ENCODE data around the gene ANKRD44.
A peak's percentile ranks its signal among the peaks of the same experiment; 100 is the strongest.

Gene ANKRD44

DNA sequence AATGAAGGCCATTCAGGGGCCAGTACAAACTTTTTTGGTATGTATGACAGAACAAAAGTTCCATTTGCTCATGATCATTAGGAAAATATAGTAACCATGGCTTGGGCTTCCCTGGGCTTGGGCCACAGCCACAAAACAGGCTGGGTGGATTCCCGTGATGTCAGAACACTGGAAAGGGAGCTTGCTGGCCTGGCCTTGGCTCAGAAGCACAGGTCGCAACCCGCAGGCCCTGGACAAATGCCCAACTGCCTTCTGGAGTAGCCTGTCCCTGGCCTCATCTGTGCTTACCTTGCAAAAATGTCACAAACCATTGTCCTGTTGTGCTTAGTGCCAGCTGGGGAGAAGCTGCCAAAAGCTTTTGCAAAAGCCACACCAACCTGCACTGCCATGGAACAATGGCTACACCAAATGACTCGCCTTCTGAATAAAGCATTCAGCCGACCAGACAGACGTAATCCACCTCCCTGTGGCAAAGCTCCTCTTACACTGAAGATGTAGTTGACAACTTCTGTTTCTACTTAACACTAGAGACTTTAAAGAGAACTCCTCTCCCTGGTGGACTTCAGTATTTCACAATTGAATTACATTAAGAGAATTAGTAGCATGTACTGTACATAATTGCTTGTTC, 125.5 kb downstream of the ANKRD44 start:
- Histone ChIP-seq H3K14ac (ENCODE audit: low read length in 2 of 2) (peak overlapping the region in 1 of 2 experiments; percentile 68), H3K9me3 (ENCODE audit: control insufficient read depth, low read length) (no peaks in the 10 kb centered on the region), H3K79me1 (replicated peaks; ENCODE audit: low read length, poor library complexity, severe bottlenecking) (peaks cover 2% of the 10 kb centered on the region), H4K8ac (ENCODE audit: low read length) (no peak overlapping the region), H4K91ac (ENCODE audit: low read length) (no peak overlapping the region), H2AFZ (ENCODE audit: low read depth, low read length) (no peak overlapping the region), H2BK15ac (ENCODE audit: low read depth, poor library complexity, severe bottlenecking) (no peak overlapping the region), H2BK5ac (ENCODE audit: low read depth, low read length, poor library complexity, severe bottlenecking) (no peak overlapping the region), H3K9ac (ENCODE audit: low read length) (no peak overlapping the region), H3K18ac (ENCODE audit: low read depth in 1 of 2, low read length in 2 of 2) (no peak overlapping the region), H3K4me2 (ENCODE audit: low read length, poor library complexity, severe bottlenecking) (no peak overlapping the region), H3K27me3 (ENCODE audit: control insufficient read depth in 1 of 2, insufficient read depth in 1 of 2, low read length in 2 of 2) (no peaks in the 10 kb centered on the region), H2BK120ac (ENCODE audit: low read depth, low read length) (no peak overlapping the region), H3K4me1 (ENCODE audit: control insufficient read depth, insufficient read depth, low read depth, low read length) (peaks cover 9% of the 10 kb centered on the region), H2AK5ac (ENCODE audit: low read length, severe bottlenecking) (no peak overlapping the region), H2BK12ac (ENCODE audit: low read length in 2 of 2) (no peak overlapping the region), H3K27ac (ENCODE audit: low read length, poor library complexity, severe bottlenecking) (no peak overlapping the region), H3K4me3 (ENCODE audit: insufficient read depth in 1 of 2, low read depth in 1 of 2, low read length in 2 of 2) (no peak overlapping the region), H3K23ac (ENCODE audit: low read length in 2 of 2) (no peak overlapping the region), H3K36me3 (ENCODE audit: control insufficient read depth in 1 of 2, insufficient read depth in 2 of 2, low read depth in 1 of 2, low read length in 2 of 2) (no peaks in the 10 kb centered on the region), H3K4ac (ENCODE audit: low read depth in 1 of 2, low read length in 2 of 2) (no peak overlapping the region)
- DNase-seq: no peak
- 94% methylated on average over 6 of the region's 6 CpGs for WGBS

- no peak overlapping the region for H3K14ac ChIP-seq (ENCODE audit: low read length in 2 of 2)
- no peak overlapping the region for H3K27ac ChIP-seq (ENCODE audit: low read length, poor library complexity, severe bottlenecking)
- H3K79me1 ChIP-seq (replicated peaks; ENCODE audit: low read length, poor library complexity, severe bottlenecking): peaks cover 2% of the 10 kb centered on the region
These were observed 127.2 kb downstream of the ANKRD44 start for GRCh38 chr2:197183355-197183754.

DNA sequence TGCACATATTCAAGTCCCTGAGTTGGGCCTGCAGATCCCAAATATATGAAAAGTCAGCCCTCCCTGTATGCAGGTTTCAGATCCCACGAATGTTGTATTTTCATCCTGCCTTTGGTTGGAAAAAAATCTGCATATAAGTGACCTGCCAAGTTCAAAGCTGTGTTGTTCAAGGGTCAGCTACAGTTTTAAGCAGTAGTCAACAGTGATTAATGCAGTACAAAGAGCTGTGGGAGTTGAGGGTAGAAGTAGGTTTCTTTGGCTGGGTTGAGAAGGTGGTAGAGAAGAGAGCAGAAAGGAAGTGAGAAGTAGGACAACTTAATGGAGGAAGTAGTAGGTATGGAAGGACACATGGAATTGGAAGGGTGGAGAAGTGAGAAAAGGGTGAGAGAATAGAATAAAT, 127.9 kb downstream of the ANKRD44 start:
- WGBS: 91% methylated on average over 1 of the region's 1 CpG
- Histone ChIP-seq H3K9ac (ENCODE audit: low read length) (no peak overlapping the region), H3K18ac (ENCODE audit: low read depth in 1 of 2, low read length in 2 of 2) (no peak overlapping the region), H4K91ac (ENCODE audit: low read length) (no peak overlapping the region), H4K8ac (ENCODE audit: low read length) (no peak overlapping the region), H2AFZ (ENCODE audit: low read depth, low read length) (no peak overlapping the region), H3K79me1 (replicated peaks; ENCODE audit: low read length, poor library complexity, severe bottlenecking) (no peaks in the 10 kb centered on the region), H3K4me2 (ENCODE audit: low read length, poor library complexity, severe bottlenecking) (no peak overlapping the region), H3K27me3 (ENCODE audit: control insufficient read depth in 1 of 2, insufficient read depth in 1 of 2, low read length in 2 of 2) (no peaks in the 10 kb centered on the region), H2BK12ac (ENCODE audit: low read length in 2 of 2) (no peak overlapping the region), H3K23ac (ENCODE audit: low read length in 2 of 2) (no peak overlapping the region), H2AK5ac (ENCODE audit: low read length, severe bottlenecking) (no peak overlapping the region), H2BK5ac (ENCODE audit: low read depth, low read length, poor library complexity, severe bottlenecking) (no peak overlapping the region), H3K36me3 (ENCODE audit: control insufficient read depth in 1 of 2, insufficient read depth in 2 of 2, low read depth in 1 of 2, low read length in 2 of 2) (no peaks in the 10 kb centered on the region), H3K4ac (ENCODE audit: low read depth in 1 of 2, low read length in 2 of 2) (no peak overlapping the region), H3K27ac (ENCODE audit: low read length, poor library complexity, severe bottlenecking) (no peak overlapping the region), H3K14ac (ENCODE audit: low read length in 2 of 2) (no peak overlapping the region), H3K9me3 (ENCODE audit: control insufficient read depth, low read length) (no peaks in the 10 kb centered on the region), H3K4me3 (ENCODE audit: insufficient read depth in 1 of 2, low read depth in 1 of 2, low read length in 2 of 2) (no peak overlapping the region), H2BK120ac (ENCODE audit: low read depth, low read length) (no peak overlapping the region), H2BK15ac (ENCODE audit: low read depth, poor library complexity, severe bottlenecking) (no peak overlapping the region), H3K4me1 (ENCODE audit: control insufficient read depth, insufficient read depth, low read depth, low read length) (peaks cover 13% of the 10 kb centered on the region)
- no peak for DNase-seq

More at GRCh38 chr2:197183355-197183754, 127.2 kb downstream of the ANKRD44 start:
- Histone ChIP-seq H3K4ac (ENCODE audit: low read depth in 1 of 2, low read length in 2 of 2) (no peak overlapping the region), H4K8ac (ENCODE audit: low read length) (no peak overlapping the region), H3K9ac (ENCODE audit: low read length) (no peak overlapping the region), H2BK5ac (ENCODE audit: low read depth, low read length, poor library complexity, severe bottlenecking) (no peak overlapping the region), H2BK15ac (ENCODE audit: low read depth, poor library complexity, severe bottlenecking) (no peak overlapping the region), H2BK120ac (ENCODE audit: low read depth, low read length) (no peak overlapping the region), H2BK12ac (ENCODE audit: low read length in 2 of 2) (no peak overlapping the region), H3K23ac (ENCODE audit: low read length in 2 of 2) (no peak overlapping the region), H3K36me3 (ENCODE audit: control insufficient read depth in 1 of 2, insufficient read depth in 2 of 2, low read depth in 1 of 2, low read length in 2 of 2) (no peaks in the 10 kb centered on the region), H3K4me3 (ENCODE audit: insufficient read depth in 1 of 2, low read depth in 1 of 2, low read length in 2 of 2) (no peak overlapping the region), H3K4me1 (ENCODE audit: control insufficient read depth, insufficient read depth, low read depth, low read length) (peaks cover 13% of the 10 kb centered on the region), H3K4me2 (ENCODE audit: low read length, poor library complexity, severe bottlenecking) (no peak overlapping the region), H3K18ac (ENCODE audit: low read depth in 1 of 2, low read length in 2 of 2) (no peak overlapping the region), H2AFZ (ENCODE audit: low read depth, low read length) (no peak overlapping the region), H3K27me3 (ENCODE audit: control insufficient read depth in 1 of 2, insufficient read depth in 1 of 2, low read length in 2 of 2) (no peaks in the 10 kb centered on the region), H3K9me3 (ENCODE audit: control insufficient read depth, low read length) (no peaks in the 10 kb centered on the region), H4K91ac (ENCODE audit: low read length) (no peak overlapping the region), H2AK5ac (ENCODE audit: low read length, severe bottlenecking) (no peak overlapping the region)
- DNase-seq: peak; percentile 21

- no peak overlapping the region for H4K91ac ChIP-seq (ENCODE audit: low read length)
- H3K4ac ChIP-seq (ENCODE audit: low read depth in 1 of 2, low read length in 2 of 2): no peak overlapping the region
- no peak overlapping the region for H2AFZ ChIP-seq (ENCODE audit: low read depth, low read length)
- H2BK15ac ChIP-seq (ENCODE audit: low read depth, poor library complexity, severe bottlenecking): no peak overlapping the region
- H3K36me3 ChIP-seq (ENCODE audit: control insufficient read depth in 1 of 2, insufficient read depth in 2 of 2, low read depth in 1 of 2, low read length in 2 of 2): no peaks in the 10 kb centered on the region
- no peak overlapping the region for H4K8ac ChIP-seq (ENCODE audit: low read length)
- H3K79me1 ChIP-seq (replicated peaks; ENCODE audit: low read length, poor library complexity, severe bottlenecking): no peaks in the 10 kb centered on the region
- H2BK12ac ChIP-seq (ENCODE audit: low read length in 2 of 2): no peak overlapping the region
- H2BK120ac ChIP-seq (ENCODE audit: low read depth, low read length): no peak overlapping the region
- no peak overlapping the region for H3K18ac ChIP-seq (ENCODE audit: low read depth in 1 of 2, low read length in 2 of 2)
- H3K4me2 ChIP-seq (ENCODE audit: low read length, poor library complexity, severe bottlenecking): no peak overlapping the region
- H3K9me3 ChIP-seq (ENCODE audit: control insufficient read depth, low read length): no peaks in the 10 kb centered on the region
- H3K27ac ChIP-seq (ENCODE audit: low read length, poor library complexity, severe bottlenecking): no peak overlapping the region
- H3K4me3 ChIP-seq (ENCODE audit: insufficient read depth in 1 of 2, low read depth in 1 of 2, low read length in 2 of 2): no peak overlapping the region
- WGBS: 65% methylated on average over 5 of the region's 5 CpGs
- no peak overlapping the region for H2BK5ac ChIP-seq (ENCODE audit: low read depth, low read length, poor library complexity, severe bottlenecking)
- H3K9ac ChIP-seq (ENCODE audit: low read length): no peak overlapping the region
- H3K14ac ChIP-seq (ENCODE audit: low read length in 2 of 2): no peak overlapping the region
- no peaks in the 10 kb centered on the region for H3K27me3 ChIP-seq (ENCODE audit: control insufficient read depth in 1 of 2, insufficient read depth in 1 of 2, low read length in 2 of 2)
- peaks cover 13% of the 10 kb centered on the region for H3K4me1 ChIP-seq (ENCODE audit: control insufficient read depth, insufficient read depth, low read depth, low read length)
- H3K23ac ChIP-seq (ENCODE audit: low read length in 2 of 2): no peak overlapping the region
- H2AK5ac ChIP-seq (ENCODE audit: low read length, severe bottlenecking): no peak overlapping the region
- no peak for DNase-seq
These were observed 129.1 kb downstream of the ANKRD44 start for GRCh38 chr2:197181491-197181890.
